NK-92 treated with Interleukin-12 subunit alpha and Interleukin-12 subunit beta, amount 100 ng/mL, for 24 hours (cell line): ENCODE data around the gene NCAPG2.
"Not testable (repeated sequence)": the region's sequence is repeated elsewhere in the genome, so short reads cannot be mapped to it uniquely, and the experiment has no call there.

Experiments used
- DNase-seq: peaks from one replicate; lab custom pipeline; 2025; lab: John Stamatoyannopoulos, UW

Gene NCAPG2

GRCh38 chr7:158705234-158705850 lies 738 bp upstream of the NCAPG2 start:
- no peak for DNase-seq

- DNase-seq: not testable (repeated sequence)
Measured at GRCh38 chr7:158703679-158704523, 703 bp downstream of the NCAPG2 start.

- no peak for DNase-seq
Measured at GRCh38 chr7:158702944-158703343, 1.7 kb downstream of the NCAPG2 start.

GRCh38 chr7:158702196-158702595 lies 2.4 kb downstream of the NCAPG2 start:
- DNase-seq: no peak

- DNase-seq: no peak
Measured at GRCh38 chr7:158700008-158700407, 4.6 kb downstream of the NCAPG2 start.

GRCh38 chr7:158699341-158699740 lies 5.3 kb downstream of the NCAPG2 start:
- DNase-seq: no peak

GRCh38 chr7:158698657-158699195 lies 5.9 kb downstream of the NCAPG2 start:
- no peak for DNase-seq

- DNase-seq: not testable (repeated sequence)
Measured at GRCh38 chr7:158697597-158697996, 7.0 kb downstream of the NCAPG2 start.

GRCh38 chr7:158695726-158696452 lies 8.7 kb downstream of the NCAPG2 start:
- DNase-seq: no peak

GRCh38 chr7:158695056-158695455 lies 9.5 kb downstream of the NCAPG2 start:
- no peak for DNase-seq

GRCh38 chr7:158694650-158695049 lies 10.0 kb downstream of the NCAPG2 start:
- DNase-seq: no peak

GRCh38 chr7:158689488-158689887 lies 15.1 kb downstream of the NCAPG2 start:
- DNase-seq: no peak

- no peak for DNase-seq
Measured at GRCh38 chr7:158687406-158687805, 17.2 kb downstream of the NCAPG2 start.

GRCh38 chr7:158685693-158686092 lies 18.9 kb downstream of the NCAPG2 start:
- DNase-seq: no peak

- no peak for DNase-seq
Measured at GRCh38 chr7:158684329-158684728, 20.3 kb downstream of the NCAPG2 start.

GRCh38 chr7:158683541-158683940 lies 21.1 kb downstream of the NCAPG2 start:
- DNase-seq: no peak

- DNase-seq: no peak
Measured at GRCh38 chr7:158682456-158682855, 22.1 kb downstream of the NCAPG2 start.

- no peak for DNase-seq
Measured at GRCh38 chr7:158680754-158681153, 23.9 kb downstream of the NCAPG2 start.

- no peak for DNase-seq
Measured at GRCh38 chr7:158676906-158677305, 27.7 kb downstream of the NCAPG2 start.

GRCh38 chr7:158676171-158676840 lies 28.3 kb downstream of the NCAPG2 start:
- no peak for DNase-seq

- DNase-seq: no peak
Measured at GRCh38 chr7:158672975-158673374, 31.6 kb downstream of the NCAPG2 start.

GRCh38 chr7:158668086-158668485 lies 36.5 kb downstream of the NCAPG2 start:
- not testable (repeated sequence) for DNase-seq
